HCT116 (cell line): Measurements from ENCODE around the gene SERTAD3.
"Not testable (repeated sequence)": the region's sequence is repeated elsewhere in the genome, so short reads cannot be mapped to it uniquely, and the experiment has no call there.

Experiments
- CTCF ChIP-seq, 3 experiments: fragments of 200-600 bp in 1 of 3; sonication (generic) in 1 of 3; IDR thresholded peaks in 2 of 3; conservative IDR thresholded peaks in 1 of 3; 2 replicates each; pipeline ENCODE4 v1.5.1; 2012 to 2017; ENCODE audit warnings: low read depth in 2 of 3, low read length in 2 of 3, antibody characterized with exemption in 1 of 3, borderline replicate concordance in 1 of 3, control low read depth in 1 of 3, mild to moderate bottlenecking in 1 of 3, mixed read lengths in 1 of 3, mixed run types in 1 of 3, moderate library complexity in 1 of 3; ENCODE audit not compliant: insufficient read depth in 1 of 3
- EZH2 ChIP-seq: fragments of 200-600 bp; sonication (generic); IDR thresholded peaks from 2 replicates; pipeline ENCODE4 v1.6.1; 2017; ENCODE audit warnings: antibody characterized with exemption, mixed run types
- RAD21 ChIP-seq: IDR thresholded peaks from 2 replicates; pipeline ENCODE4 v1.6.1; 2012; ENCODE audit warnings: low read depth, mild to moderate bottlenecking
- SIN3A ChIP-seq: IDR thresholded peaks from 2 replicates; pipeline ENCODE4 v1.6.1; 2012; ENCODE audit warnings: low read depth
- SRF ChIP-seq: IDR thresholded peaks from 2 replicates; pipeline ENCODE4 v1.6.1; 2012; ENCODE audit warnings: low read depth

- not testable (repeated sequence) for TF ChIP-seq RAD21; SRF; CTCF (IDR thresholded peaks at IDR 0.05 in 2 of 3, conservative IDR thresholded peaks at IDR 0.05 in 1 of 3; ENCODE audit: borderline replicate concordance in 1 of 3, insufficient read depth in 1 of 3, low read depth in 2 of 3, low read length in 2 of 3); SIN3A; EZH2
These were observed 11.4 kb downstream of the SERTAD3 start for GRCh38 chr19:40432760-40433159.
